Measurements from ENCODE around the gene JAK1.

DNA sequence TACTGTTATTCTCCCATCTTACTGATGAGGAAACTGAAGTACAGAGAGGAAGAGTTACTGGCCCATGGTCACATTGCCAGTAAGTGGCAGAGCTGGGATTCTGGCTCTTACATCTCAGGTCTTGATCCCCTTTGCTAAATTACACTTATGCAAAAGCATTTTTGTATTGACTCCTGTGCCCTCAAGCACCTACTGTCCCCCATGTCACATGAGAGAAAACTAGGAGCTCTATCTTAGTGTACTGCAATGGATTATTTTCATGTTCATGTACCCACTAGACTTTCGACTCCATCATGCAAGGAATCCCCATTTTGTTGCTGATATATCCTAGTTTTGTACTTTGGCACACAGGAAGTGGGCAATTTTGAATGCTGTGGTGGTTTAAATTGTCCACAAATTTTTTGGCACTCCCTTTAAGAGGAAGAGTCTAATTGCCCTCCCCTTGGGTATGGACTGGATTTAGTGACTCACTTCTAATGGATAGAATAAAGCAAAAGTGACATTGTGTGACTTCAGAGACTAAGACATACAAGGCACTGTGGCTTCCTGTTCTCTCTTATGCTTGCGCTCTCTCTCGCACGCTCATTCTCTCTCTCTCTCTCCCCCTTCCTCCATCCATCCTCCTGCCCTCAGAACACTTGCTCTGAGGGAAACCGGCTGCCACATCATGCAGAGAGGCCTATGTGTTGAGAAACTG, 43.5 kb upstream of the JAK1 start:
- TF ChIP-seq, protein P1, sequence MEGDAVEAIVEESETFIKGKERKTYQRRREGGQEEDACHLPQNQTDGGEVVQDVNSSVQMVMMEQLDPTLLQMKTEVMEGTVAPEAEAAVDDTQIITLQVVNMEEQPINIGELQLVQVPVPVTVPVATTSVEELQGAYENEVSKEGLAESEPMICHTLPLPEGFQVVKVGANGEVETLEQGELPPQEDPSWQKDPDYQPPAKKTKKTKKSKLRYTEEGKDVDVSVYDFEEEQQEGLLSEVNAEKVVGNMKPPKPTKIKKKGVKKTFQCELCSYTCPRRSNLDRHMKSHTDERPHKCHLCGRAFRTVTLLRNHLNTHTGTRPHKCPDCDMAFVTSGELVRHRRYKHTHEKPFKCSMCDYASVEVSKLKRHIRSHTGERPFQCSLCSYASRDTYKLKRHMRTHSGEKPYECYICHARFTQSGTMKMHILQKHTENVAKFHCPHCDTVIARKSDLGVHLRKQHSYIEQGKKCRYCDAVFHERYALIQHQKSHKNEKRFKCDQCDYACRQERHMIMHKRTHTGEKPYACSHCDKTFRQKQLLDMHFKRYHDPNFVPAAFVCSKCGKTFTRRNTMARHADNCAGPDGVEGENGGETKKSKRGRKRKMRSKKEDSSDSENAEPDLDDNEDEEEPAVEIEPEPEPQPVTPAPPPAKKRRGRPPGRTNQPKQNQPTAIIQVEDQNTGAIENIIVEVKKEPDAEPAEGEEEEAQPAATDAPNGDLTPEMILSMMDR (IDR thresholded peaks at IDR 0.05 in 2 of 3, conservative IDR thresholded peaks at IDR 0.05 in 1 of 3; ENCODE audit: control insufficient read depth in 2 of 3, extremely low read depth in 1 of 3, insufficient read depth in 1 of 3, low read depth in 3 of 3, low read length in 3 of 3) = no peak
- TF ChIP-seq RAD21 (IDR thresholded peaks at IDR 0.05; ENCODE audit: insufficient read depth, low read depth, low read length) = no peak
